Right hindlimb (tissue), 1 donor: ENCODE results near the gene TMED7.

ENCODE experiments used
- DNase-seq: peaks from one replicate; pipeline ENCODE4 v3.0.0-alpha.2; 2018

The TMED7 gene

DNA sequence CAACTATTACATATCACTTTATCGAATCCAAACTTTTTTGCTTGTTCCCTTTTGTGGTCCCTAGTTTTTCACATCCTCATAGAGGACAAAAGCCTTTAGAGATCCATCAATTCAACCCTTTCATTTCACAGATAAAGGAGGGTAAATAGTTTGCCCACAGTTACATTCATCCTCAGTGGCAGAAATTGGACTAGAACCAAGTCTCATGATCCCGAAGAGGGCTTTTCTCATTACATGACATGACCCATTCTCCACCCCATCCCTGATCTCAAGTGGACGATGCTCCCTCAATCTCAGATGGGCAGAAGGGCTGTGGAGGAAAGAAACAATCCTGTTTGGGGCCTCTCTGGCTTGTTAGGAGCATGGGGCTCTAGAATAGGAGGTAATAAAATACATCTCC is 46.6 kb downstream of the TMED7 start:
- no peak for DNase-seq

DNA sequence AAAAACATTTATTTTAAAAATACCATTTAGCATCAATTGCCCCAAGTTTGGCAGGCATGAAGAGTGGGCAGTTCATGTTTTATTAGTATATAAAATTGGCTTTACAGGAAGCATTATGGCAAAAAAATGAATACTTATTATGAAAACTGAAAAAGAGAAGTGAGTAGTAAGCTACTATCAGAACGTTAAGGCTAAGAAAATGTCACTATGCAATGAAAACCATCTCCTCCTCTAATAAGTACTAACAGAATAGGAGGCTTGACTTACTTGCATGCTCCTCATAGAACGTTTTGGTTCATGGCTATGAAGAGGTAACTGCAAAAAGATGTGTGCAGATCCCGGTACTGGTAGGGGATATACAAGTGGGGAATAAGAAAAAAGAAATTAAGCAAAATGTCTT is 47.2 kb downstream of the TMED7 start:
- no peak for DNase-seq

DNA sequence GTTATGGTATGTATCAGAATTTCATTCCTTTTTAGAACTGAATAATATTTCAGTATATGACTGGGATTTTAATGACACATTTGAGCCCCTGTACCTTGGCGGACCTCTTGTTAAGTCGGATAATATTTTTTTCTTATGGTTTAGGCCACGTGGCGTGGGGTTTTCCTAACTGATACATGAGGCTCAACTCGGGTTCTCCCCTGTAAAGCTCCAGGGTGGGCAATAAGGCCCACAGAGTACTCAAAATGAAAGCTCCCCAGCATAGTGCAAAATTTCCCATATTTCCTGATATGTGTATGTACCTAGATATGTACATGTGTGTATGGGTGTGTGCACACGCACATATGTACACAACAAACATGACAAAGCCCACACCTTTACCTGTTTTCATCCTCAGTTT is 48.1 kb downstream of the TMED7 start:
- no peak for DNase-seq

DNA sequence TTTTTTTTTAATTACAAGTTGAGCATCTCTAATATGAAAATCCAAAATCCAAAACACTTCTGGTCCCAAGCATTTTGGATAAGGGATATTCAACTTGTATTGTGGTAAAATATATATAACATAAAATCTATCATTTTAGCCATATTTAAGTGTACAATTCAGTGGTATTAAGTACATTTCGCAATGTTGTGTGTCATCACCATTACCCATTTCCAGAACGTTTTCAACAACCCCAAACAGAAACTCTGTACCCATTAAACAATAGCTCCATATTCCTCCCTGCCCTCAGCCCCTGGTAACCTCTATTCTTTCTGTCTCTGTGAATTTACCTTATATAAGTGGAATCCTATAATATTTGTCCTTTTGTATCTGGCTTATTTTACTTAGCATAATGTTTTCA is 48.5 kb downstream of the TMED7 start:
- DNase-seq = no peak

DNA sequence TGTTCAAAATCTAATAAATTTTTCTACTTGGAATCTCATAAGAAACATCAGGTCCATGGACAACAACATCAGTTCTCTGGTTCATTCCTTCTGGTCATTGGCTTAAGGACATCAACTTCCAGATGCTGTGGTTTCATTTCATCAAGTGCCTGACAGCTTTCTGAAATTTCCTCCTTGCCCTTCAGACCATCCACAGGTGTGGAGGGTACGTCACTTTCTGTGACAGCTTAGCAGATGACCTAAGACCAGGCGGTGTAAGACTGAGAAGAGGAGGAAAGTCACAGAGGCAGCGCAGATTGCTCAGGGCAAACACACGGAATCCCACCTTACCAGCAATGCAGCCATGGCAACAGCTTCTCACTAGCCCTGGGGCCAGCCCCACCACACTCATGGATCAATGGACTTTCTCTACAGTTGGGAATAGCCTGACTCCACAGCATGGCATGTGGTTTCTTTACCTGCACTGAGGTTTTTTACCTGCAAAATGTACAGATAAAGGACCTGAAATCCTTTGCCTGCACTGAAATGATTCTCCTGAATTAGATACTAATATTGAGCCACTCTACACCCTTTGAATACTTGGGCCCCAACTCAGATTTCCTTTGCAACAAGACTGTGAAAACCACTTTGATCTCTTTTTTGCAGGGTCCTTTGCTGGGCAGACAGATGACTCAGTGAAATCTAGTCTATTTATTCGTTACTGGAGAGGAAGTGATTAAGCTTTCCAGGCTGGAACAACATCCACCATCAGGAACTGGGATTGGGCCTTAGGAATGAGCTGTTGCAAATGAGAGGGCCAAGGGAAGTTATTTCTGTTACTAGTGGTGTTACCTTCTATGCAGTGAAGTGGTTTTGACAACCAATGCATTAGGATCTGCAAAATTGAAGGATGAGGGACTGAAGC is 50.4 kb downstream of the TMED7 start:
- no peak for DNase-seq

DNA sequence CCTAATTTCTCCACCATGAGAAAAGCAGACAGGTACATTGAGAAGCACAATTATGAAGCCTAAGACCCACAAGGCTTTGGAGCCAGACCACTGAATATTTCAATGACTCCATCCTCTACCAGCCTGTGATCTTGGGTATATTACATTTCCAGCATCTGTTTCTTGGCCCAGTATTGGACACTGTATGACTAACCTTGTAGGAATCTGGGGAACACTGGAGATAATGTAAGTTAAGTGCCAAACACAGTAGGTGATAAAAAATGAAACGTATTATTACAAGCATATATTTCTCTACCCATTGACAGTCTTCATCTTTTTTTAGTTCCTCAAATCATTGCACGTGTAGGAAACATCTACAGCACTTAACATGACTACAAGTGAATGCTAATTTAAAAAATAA is 52.7 kb downstream of the TMED7 start:
- no peak for DNase-seq

DNA sequence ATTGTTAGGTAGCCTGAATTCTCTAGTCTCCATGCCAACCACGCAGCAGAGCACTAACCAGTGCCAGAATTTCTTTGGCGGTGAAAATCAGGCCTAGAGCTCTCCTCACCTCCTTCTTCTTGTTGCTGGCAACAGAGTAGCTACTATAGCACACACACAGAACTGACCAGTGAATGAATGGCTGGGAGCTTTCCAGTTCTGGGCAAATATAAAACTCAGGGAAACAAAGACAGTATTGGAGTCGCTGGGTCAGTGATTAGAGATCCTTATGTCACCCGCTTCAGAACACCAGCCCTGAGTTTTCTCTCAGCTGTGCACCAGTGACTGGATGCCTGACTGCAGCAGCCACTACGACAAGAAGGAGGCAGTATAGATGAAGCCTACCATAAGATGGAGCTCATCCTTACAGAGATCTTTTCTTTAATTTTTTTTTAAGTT is 54.4 kb downstream of the TMED7 start:
- no peak for DNase-seq

DNA sequence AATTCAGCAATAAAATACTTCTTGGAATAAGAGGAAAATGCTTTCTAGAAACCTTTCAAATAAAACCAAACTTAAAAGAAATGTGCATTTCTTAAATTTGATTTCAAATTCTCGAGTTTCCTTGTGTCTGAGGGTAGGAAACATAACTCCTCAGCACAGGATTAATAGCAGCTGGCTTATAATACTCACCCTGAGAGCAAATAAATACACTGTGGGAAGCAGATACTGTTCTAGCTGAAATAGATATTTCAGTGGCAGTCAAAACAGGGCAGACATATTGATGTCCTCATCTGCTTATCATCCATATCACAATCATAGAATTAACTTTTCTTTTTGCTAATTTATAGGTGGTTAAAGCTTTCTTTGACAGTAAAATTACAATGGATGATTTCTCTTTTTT is 57.2 kb downstream of the TMED7 start:
- DNase-seq = no peak

DNA sequence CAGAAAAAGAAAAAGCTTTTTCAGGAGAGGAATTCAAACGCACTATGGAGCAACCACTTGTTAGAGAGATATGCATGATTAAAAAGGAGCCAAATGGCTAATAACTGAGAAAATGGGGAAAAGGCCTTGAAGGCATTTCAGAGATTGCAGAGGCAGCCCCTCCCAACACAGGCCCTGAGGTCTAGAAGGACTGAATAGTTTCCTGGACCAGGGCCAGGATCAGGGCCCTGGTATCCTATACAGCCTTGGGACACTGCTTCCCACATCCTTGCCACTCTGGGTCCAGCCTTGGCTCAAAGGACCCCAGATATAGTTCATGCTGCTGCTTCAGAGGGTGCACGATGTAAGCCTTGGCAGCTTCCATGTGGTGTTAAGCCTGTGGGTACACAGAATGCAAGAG is 60.6 kb downstream of the TMED7 start:
- DNase-seq = no peak
